Caco-2 (cell line): ENCODE measurements around the gene PLXNA2. TPM values are rescaled to one million over a fixed set of nuclear protein-coding genes. Genes with fewer than 3 reads are reported as not detected.

Source experiments
- BruUV-seq: library from RNA; stranded (reverse); fragments of 400-500 nt; replicated peaks from 2 replicates; lab custom pipeline; 2021; lab: Mats Ljungman, UMichigan
- CTCF ChIA-PET: fragments of 300-600 bp; sonication (Branson Sonifier 250); formaldehyde crosslinking; loops from one replicate; lab custom pipeline; 2022; ENCODE audit warnings: antibody characterized with exemption; lab: Charles Lee
- POLR2A ChIA-PET: fragments of 300-600 bp; sonication (Branson Sonifier 250); formaldehyde crosslinking; loops from one replicate; lab custom pipeline; 2022; ENCODE audit warnings: antibody characterized with exemption; lab: Charles Lee
- DNase-seq, 2 experiments: peaks; one replicate each; pipeline versions ENCODE4 v3.0.0 to v3.0.0-alpha.2; 2020 to 2022
- H3K27me3 ChIP-seq: replicated peaks from 2 replicates; pipeline ENCODE4 v1.6.0; 2011; ENCODE audit warnings: low read length; ENCODE audit not compliant: control insufficient read depth, insufficient read depth
- H3K36me3 ChIP-seq: 2 replicates; pipeline ENCODE4 v1.5.1; 2011; ENCODE audit warnings: low read length; ENCODE audit not compliant: control insufficient read depth, insufficient read depth
- H3K4me1 ChIP-seq: fragments of 250-450 bp; sonication (Bioruptor Pico); 2 replicates; pipeline ENCODE4 v1.5.1; 2020; ENCODE audit warnings: mild to moderate bottlenecking
- H3K4me3 ChIP-seq: 2 replicates; pipeline ENCODE4 v1.5.1; 2011; ENCODE audit warnings: low read depth, mild to moderate bottlenecking, control low read depth, low read length
- H3K9me3 ChIP-seq: fragments of 250-450 bp; sonication (Bioruptor Pico); 2 replicates; pipeline ENCODE4 v1.5.1; 2020; ENCODE audit warnings: mild to moderate bottlenecking, moderate library complexity
- H3K27ac Mint-ChIP-seq: one replicate; pipeline ENCODE4 v1.8.0; 2022; ENCODE audit warnings: mixed read lengths; ENCODE audit not compliant: unreplicated experiment
- H3K27me3 Mint-ChIP-seq: one replicate; pipeline ENCODE4 v1.8.0; 2022; ENCODE audit warnings: mixed read lengths; ENCODE audit not compliant: insufficient read depth, unreplicated experiment
- H3K36me3 Mint-ChIP-seq: one replicate; pipeline ENCODE4 v1.8.0; 2022; ENCODE audit warnings: mild to moderate bottlenecking, mixed read lengths; ENCODE audit not compliant: insufficient read depth, unreplicated experiment
- H3K4me1 Mint-ChIP-seq: one replicate; pipeline ENCODE4 v1.8.0; 2022; ENCODE audit warnings: low read depth, mixed read lengths; ENCODE audit not compliant: unreplicated experiment
- H3K4me3 Mint-ChIP-seq: one replicate; pipeline ENCODE4 v1.8.0; 2022; ENCODE audit warnings: mild to moderate bottlenecking, moderate library complexity, mixed read lengths; ENCODE audit not compliant: unreplicated experiment
- H3K9me3 Mint-ChIP-seq: one replicate; pipeline ENCODE4 v1.8.0; 2022; ENCODE audit warnings: mixed read lengths; ENCODE audit not compliant: unreplicated experiment
- CTCF ChIP-seq, 2 experiments: fragments of 200-600 bp in 1 of 2; IDR thresholded peaks; 1 replicate in 1 of 2; 2 replicates in 1 of 2; pipeline versions ENCODE4 v1.5.1 to v1.8.0; 2011 to 2022; ENCODE audit warnings: antibody characterized with exemption in 1 of 2, control low read depth in 1 of 2, inconsistent platforms in 1 of 2, low read depth in 1 of 2, low read length in 1 of 2, mild to moderate bottlenecking in 1 of 2, moderate library complexity in 1 of 2; ENCODE audit not compliant: insufficient read depth in 1 of 2, severe bottlenecking in 1 of 2, unreplicated experiment in 1 of 2
- intact Hi-C: fragments of 100-400 bp; cut with micrococcal nuclease; formaldehyde crosslinking; loops from one replicate; pipeline ENCODE4 v1.10.0; 2022; ENCODE audit not compliant: unreplicated experiment
- total RNA-seq: library from RNA; stranded (reverse); gene quantifications from 2 replicates; pipeline ENCODE4 v1.2.3, GENCODE V29; 2022

Gene PLXNA2
- total RNA-seq, 1 experiment from 2014 or later = 3.2 TPM

GRCh38 chr1:208181364-208181763 lies 62.8 kb downstream of the PLXNA2 start:
- no peaks in the 10 kb centered on the region for H3K9me3 Mint-ChIP-seq
- H3K36me3 ChIP-seq = no peaks in the 10 kb centered on the region
- TF ChIP-seq CTCF (IDR thresholded peaks at IDR 0.05; ENCODE audit: insufficient read depth in 1 of 2, low read depth in 1 of 2, low read length in 1 of 2, severe bottlenecking in 1 of 2, unreplicated experiment in 1 of 2) = no peak
- peak overlapping the region; percentile 80 for H3K27ac Mint-ChIP-seq
- intact Hi-C loops = no loop called here
- H3K9me3 ChIP-seq = no peaks in the 10 kb centered on the region
- no TSS peak for BruUV-seq
- no peak overlapping the region for H3K4me3 ChIP-seq
- peaks cover 4% of the 10 kb centered on the region for H3K36me3 Mint-ChIP-seq
- no peak for DNase-seq
- H3K27me3 ChIP-seq = no peaks in the 10 kb centered on the region
- H3K4me1 Mint-ChIP-seq = peaks cover 70% of the 10 kb centered on the region
- no peak overlapping the region for H3K4me3 Mint-ChIP-seq
- ChIA-PET CTCF (interaction anchor here (0.6 to 0.9 kb wide), 3 partner anchors 10 to 32 kb away, joined by 3 read pairs; no protein-coding TSS in a partner anchor), POLR2A (no interaction called here)
- H3K27me3 Mint-ChIP-seq = no peaks in the 10 kb centered on the region
- peaks cover 87% of the 10 kb centered on the region for H3K4me1 ChIP-seq

GRCh38 chr1:208180421-208180820 lies 63.8 kb downstream of the PLXNA2 start:
- H3K27me3 Mint-ChIP-seq = no peaks in the 10 kb centered on the region
- intact Hi-C loops = no loop called here
- BruUV-seq = no TSS peak
- DNase-seq = no peak
- no peaks in the 10 kb centered on the region for H3K9me3 Mint-ChIP-seq
- H3K27ac Mint-ChIP-seq = peak overlapping the region; percentile 78
- H3K4me1 Mint-ChIP-seq = peaks cover 76% of the 10 kb centered on the region
- no peak overlapping the region for H3K4me3 ChIP-seq
- ChIA-PET CTCF (no interaction called here), POLR2A (no interaction called here)
- H3K4me3 Mint-ChIP-seq = peak overlapping the region; percentile 14
- no peak for TF ChIP-seq CTCF (IDR thresholded peaks at IDR 0.05; ENCODE audit: insufficient read depth in 1 of 2, low read depth in 1 of 2, low read length in 1 of 2, severe bottlenecking in 1 of 2, unreplicated experiment in 1 of 2)
- peaks cover 97% of the 10 kb centered on the region for H3K4me1 ChIP-seq
- no peaks in the 10 kb centered on the region for H3K27me3 ChIP-seq
- H3K36me3 Mint-ChIP-seq = peaks cover 4% of the 10 kb centered on the region
- H3K9me3 ChIP-seq = no peaks in the 10 kb centered on the region
- H3K36me3 ChIP-seq = no peaks in the 10 kb centered on the region

GRCh38 chr1:208179961-208180409 lies 64.2 kb downstream of the PLXNA2 start:
- H3K4me3 Mint-ChIP-seq = peak overlapping the region; percentile 14
- Histone ChIP-seq H3K4me3 (no peak overlapping the region), H3K9me3 (no peaks in the 10 kb centered on the region), H3K36me3 (no peaks in the 10 kb centered on the region), H3K4me1 (peaks cover 98% of the 10 kb centered on the region), H3K27me3 (no peaks in the 10 kb centered on the region)
- peaks cover 4% of the 10 kb centered on the region for H3K36me3 Mint-ChIP-seq
- POLR2A ChIA-PET = interaction anchor here (0.7 kb wide), 1 partner anchor 121 kb away, joined by 6 read pairs; no protein-coding TSS in a partner anchor
- TF ChIP-seq CTCF (IDR thresholded peaks at IDR 0.05; ENCODE audit: insufficient read depth in 1 of 2, low read depth in 1 of 2, low read length in 1 of 2, severe bottlenecking in 1 of 2, unreplicated experiment in 1 of 2) = no peak
- TSS peak; percentile 45 for BruUV-seq
- intact Hi-C loops = loop anchor here (1.0 to 2.0 kb wide), 4 partner anchors 21 to 65 kb away; partner anchors contain the start of gene PLXNA2
- CTCF ChIA-PET = no interaction called here
- no peaks in the 10 kb centered on the region for H3K9me3 Mint-ChIP-seq
- H3K27ac Mint-ChIP-seq = peak overlapping the region; percentile 78
- DNase-seq = peak; percentile 53 to 71
- no peaks in the 10 kb centered on the region for H3K27me3 Mint-ChIP-seq
- peaks cover 78% of the 10 kb centered on the region for H3K4me1 Mint-ChIP-seq
